Measurements from ENCODE around the gene THADA.

DNA sequence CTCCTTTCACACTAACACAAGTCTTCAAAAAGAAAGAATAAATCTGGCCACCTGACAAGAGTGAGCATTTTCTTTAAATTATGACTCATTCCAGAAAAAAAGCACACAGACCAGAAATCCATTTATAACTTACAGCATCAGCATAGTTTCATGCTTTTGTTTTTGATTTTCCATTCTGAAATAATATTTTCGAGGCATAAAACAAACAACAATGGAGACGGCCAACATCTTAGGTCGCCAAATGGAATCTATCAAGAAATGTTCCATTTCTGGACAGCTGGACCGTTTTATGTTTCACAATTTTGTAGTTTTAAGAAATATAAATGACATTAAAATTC, 204.0 kb downstream of the THADA start:
- TF ChIP-seq, protein P1, sequence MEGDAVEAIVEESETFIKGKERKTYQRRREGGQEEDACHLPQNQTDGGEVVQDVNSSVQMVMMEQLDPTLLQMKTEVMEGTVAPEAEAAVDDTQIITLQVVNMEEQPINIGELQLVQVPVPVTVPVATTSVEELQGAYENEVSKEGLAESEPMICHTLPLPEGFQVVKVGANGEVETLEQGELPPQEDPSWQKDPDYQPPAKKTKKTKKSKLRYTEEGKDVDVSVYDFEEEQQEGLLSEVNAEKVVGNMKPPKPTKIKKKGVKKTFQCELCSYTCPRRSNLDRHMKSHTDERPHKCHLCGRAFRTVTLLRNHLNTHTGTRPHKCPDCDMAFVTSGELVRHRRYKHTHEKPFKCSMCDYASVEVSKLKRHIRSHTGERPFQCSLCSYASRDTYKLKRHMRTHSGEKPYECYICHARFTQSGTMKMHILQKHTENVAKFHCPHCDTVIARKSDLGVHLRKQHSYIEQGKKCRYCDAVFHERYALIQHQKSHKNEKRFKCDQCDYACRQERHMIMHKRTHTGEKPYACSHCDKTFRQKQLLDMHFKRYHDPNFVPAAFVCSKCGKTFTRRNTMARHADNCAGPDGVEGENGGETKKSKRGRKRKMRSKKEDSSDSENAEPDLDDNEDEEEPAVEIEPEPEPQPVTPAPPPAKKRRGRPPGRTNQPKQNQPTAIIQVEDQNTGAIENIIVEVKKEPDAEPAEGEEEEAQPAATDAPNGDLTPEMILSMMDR (optimal IDR thresholded peaks at IDR 0.05 in 1 of 3, IDR thresholded peaks at IDR 0.05 in 1 of 3, conservative IDR thresholded peaks at IDR 0.05 in 1 of 3; ENCODE audit: extremely low read depth in 1 of 3, insufficient read depth in 2 of 3, low read length in 3 of 3), result no peak
- no peak for TF ChIP-seq EZH2 (IDR thresholded peaks at IDR 0.05; ENCODE audit: low read length)

Measured in keratinocyte (primary cell).